ENCODE results near the gene ELF1.

GRCh38 chr13:41025518-41025917 is 6.4 kb upstream of the ELF1 start:
- no peak for TF ChIP-seq POLR2A (IDR thresholded peaks at IDR 0.05)
- no peak for TF ChIP-seq CTCF (IDR thresholded peaks at IDR 0.05)

Data from uterus (tissue), 2 donors.